ENCODE data around the gene EPHB2.

Gene EPHB2

DNA sequence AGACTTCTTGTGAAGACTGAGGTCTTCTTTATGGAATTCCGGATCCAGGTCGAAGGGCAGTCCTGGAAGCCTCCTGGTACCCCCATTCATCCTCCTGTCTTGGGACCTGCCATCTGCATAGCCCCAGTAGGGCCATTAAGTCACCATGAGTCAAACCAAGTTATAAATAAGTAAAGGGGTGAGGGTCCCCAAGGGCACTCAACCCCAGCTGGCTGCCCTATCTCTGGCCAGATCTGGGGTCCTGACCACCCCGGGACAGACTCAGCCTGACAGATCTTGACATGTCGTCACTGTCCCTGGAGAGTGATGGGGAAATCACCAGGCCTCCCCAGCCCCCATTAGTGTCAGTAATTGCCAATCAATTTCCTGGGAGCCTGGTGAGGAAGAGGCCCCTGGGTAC, 108.7 kb downstream of the EPHB2 start:
- Histone ChIP-seq H3K36me3 (no peaks in the 10 kb centered on the region), H3K4me3 (ENCODE audit: low read depth, low read length) (no peak overlapping the region), H3K27ac (no peak overlapping the region), H3K9me3 (ENCODE audit: severe bottlenecking) (no peaks in the 10 kb centered on the region), H3K27me3 (ENCODE audit: insufficient read depth, low read depth, severe bottlenecking) (no peaks in the 10 kb centered on the region)
- TF ChIP-seq, protein P1, sequence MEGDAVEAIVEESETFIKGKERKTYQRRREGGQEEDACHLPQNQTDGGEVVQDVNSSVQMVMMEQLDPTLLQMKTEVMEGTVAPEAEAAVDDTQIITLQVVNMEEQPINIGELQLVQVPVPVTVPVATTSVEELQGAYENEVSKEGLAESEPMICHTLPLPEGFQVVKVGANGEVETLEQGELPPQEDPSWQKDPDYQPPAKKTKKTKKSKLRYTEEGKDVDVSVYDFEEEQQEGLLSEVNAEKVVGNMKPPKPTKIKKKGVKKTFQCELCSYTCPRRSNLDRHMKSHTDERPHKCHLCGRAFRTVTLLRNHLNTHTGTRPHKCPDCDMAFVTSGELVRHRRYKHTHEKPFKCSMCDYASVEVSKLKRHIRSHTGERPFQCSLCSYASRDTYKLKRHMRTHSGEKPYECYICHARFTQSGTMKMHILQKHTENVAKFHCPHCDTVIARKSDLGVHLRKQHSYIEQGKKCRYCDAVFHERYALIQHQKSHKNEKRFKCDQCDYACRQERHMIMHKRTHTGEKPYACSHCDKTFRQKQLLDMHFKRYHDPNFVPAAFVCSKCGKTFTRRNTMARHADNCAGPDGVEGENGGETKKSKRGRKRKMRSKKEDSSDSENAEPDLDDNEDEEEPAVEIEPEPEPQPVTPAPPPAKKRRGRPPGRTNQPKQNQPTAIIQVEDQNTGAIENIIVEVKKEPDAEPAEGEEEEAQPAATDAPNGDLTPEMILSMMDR (IDR thresholded peaks at IDR 0.05; ENCODE audit: low read depth, low read length) = no peak
- DNase-seq = no peak

DNA sequence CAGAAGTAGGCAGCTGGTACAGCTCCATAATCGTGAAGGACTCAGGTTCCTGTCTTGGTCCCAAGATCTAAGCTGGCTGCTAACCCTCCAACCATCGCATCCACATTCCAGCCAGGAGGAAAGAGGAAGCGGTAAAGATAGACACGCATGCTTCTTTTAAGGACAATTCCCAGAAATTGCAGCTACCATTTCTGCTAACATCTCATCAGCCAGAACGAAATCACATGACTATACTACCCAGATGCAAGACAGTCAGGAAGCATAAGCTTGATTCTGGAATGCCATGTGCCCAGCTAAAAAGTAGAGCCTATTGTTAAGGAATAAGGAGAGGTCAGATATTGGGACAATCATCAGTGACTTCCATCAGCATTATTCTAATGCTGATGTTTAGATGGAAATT, 110.4 kb downstream of the EPHB2 start:
- no peak for DNase-seq
- no peaks in the 10 kb centered on the region for H3K36me3 ChIP-seq
- no peaks in the 10 kb centered on the region for H3K9me3 ChIP-seq (ENCODE audit: severe bottlenecking)
- H3K27ac ChIP-seq = no peak overlapping the region
- TF ChIP-seq, protein P1 (IDR thresholded peaks at IDR 0.05; ENCODE audit: low read depth, low read length) = no peak
- H3K27me3 ChIP-seq (ENCODE audit: insufficient read depth, low read depth, severe bottlenecking) = no peaks in the 10 kb centered on the region
- H3K4me3 ChIP-seq (ENCODE audit: low read depth, low read length) = no peak overlapping the region

DNA sequence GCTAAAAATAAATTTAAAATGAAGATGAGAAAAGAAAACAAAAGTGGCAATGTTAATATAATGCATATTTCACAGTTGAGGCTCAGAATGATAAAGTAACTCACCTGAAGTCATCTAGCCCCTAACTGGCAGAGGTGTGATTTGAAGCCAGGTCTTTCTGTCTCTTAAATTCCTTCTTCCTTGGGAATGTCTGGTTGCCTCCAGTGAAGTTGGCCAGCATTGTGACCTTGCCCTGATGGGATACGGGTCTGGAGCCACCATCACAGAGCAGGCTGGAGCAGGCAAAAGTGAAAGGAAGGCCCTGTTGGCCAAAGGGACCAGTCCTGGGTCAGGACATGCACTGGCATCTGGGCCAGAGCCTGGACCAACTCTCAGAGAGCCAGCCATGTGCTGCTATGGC, 111.7 kb downstream of the EPHB2 start:
- no peak overlapping the region for H3K4me3 ChIP-seq (ENCODE audit: low read depth, low read length)
- no peaks in the 10 kb centered on the region for H3K27me3 ChIP-seq (ENCODE audit: insufficient read depth, low read depth, severe bottlenecking)
- DNase-seq = no peak
- no peak overlapping the region for H3K27ac ChIP-seq
- no peaks in the 10 kb centered on the region for H3K9me3 ChIP-seq (ENCODE audit: severe bottlenecking)
- TF ChIP-seq, protein P1 (IDR thresholded peaks at IDR 0.05; ENCODE audit: low read depth, low read length) = no peak
- H3K36me3 ChIP-seq = no peaks in the 10 kb centered on the region

DNA sequence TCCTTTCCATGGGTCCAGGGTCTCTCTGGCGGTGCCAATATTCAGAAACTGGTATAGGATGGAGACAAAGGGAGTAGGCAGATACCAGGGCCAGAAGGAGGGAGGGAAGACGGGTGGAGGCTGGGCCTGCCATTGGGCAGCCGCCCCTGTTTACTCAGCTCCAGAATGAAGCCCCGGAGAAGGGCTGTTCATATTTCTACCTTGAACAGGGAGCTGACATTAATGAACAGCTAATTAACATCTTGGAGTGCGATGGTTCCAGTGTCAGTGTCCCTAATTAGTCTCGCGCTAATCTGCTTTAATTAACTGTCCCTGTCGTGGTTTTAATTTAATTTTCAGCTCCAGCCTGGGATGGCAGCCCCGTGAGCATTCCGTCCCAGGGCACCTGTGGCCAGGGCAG, 113.8 kb downstream of the EPHB2 start:
- Histone ChIP-seq H3K9me3 (ENCODE audit: severe bottlenecking) (no peaks in the 10 kb centered on the region), H3K36me3 (no peaks in the 10 kb centered on the region), H3K27me3 (ENCODE audit: insufficient read depth, low read depth, severe bottlenecking) (no peaks in the 10 kb centered on the region), H3K27ac (no peak overlapping the region), H3K4me3 (ENCODE audit: low read depth, low read length) (no peak overlapping the region)
- no peak for DNase-seq
- TF ChIP-seq, protein P1 (IDR thresholded peaks at IDR 0.05; ENCODE audit: low read depth, low read length) = no peak

DNA sequence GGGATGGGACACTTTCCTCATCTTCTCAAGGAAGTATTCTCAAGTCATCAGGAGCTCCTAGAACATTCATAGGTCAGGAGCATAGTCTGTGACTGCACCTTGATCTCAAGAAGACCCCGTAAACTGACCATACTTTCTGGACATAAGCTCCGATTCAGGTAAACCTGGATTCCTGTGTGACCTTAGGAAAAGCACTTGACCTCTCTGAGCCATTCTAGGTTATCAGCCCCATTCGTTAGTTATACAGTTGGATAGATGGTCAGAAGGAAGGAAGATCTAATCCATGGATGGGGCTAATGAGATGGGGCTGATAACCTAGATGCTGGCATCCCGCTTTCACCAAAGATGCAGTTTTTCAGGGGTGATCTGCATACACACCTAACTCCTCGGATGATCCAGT, 114.3 kb downstream of the EPHB2 start:
- Histone ChIP-seq H3K27ac (no peak overlapping the region), H3K27me3 (ENCODE audit: insufficient read depth, low read depth, severe bottlenecking) (no peaks in the 10 kb centered on the region), H3K36me3 (no peaks in the 10 kb centered on the region), H3K4me3 (ENCODE audit: low read depth, low read length) (no peak overlapping the region), H3K9me3 (ENCODE audit: severe bottlenecking) (no peaks in the 10 kb centered on the region)
- DNase-seq = no peak
- TF ChIP-seq, protein P1 (IDR thresholded peaks at IDR 0.05; ENCODE audit: low read depth, low read length) = no peak

DNA sequence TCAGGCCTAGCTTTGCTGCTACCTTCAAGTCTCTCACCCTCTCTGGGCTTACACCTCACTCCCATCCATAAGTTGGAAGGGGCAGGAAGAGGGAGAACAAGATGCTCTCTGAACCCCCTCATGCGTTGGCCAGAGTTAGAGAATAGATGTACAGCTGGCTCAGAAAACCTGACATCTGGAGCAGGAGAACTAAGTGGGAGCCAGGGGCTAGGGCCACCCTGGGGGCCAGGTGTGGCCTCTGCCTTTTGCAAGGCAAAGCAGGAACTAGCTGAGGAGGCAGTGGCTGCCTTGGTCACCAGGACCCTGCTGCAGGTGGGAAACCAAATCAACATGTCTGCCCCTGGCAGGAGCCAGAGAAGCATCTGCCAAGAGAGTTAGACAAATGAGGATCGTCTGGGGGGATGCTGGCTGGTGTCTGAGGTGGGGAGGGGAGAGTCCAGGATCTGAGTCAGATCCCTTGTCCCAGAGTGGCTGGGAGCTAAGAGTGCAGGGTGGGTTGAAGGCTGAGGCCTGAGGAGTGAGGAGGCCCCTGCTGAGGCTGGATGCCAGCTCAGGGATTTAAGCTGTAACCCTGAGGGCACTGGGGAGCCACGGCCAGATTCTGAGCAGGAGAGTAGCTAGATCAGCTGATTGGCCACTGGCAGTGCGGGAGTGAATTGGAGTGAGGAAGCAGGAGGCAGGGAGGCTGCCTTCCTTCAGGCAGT, 115.0 kb downstream of the EPHB2 start:
- Histone ChIP-seq H3K27ac (no peak overlapping the region), H3K9me3 (ENCODE audit: severe bottlenecking) (no peaks in the 10 kb centered on the region), H3K4me3 (ENCODE audit: low read depth, low read length) (no peak overlapping the region), H3K36me3 (no peaks in the 10 kb centered on the region), H3K27me3 (ENCODE audit: insufficient read depth, low read depth, severe bottlenecking) (no peaks in the 10 kb centered on the region)
- TF ChIP-seq, protein P1 (IDR thresholded peaks at IDR 0.05; ENCODE audit: low read depth, low read length) = no peak
- no peak for DNase-seq
